Fibroblast of pulmonary artery (primary cell): ENCODE measurements around the gene MYH3.

Source experiments
- DNase-seq: peaks from one replicate; pipeline ENCODE4 v3.0.0-alpha.2; 2010; ENCODE audit warnings: low read depth
- H3K4me3 ChIP-seq: replicated peaks from 2 replicates; pipeline ENCODE4 v1.5.1; 2011; ENCODE audit warnings: low read depth, mild to moderate bottlenecking, control low read depth, low read length, moderate library complexity
- CTCF ChIP-seq: IDR thresholded peaks from 2 replicates; pipeline ENCODE4 v1.5.1; 2011; ENCODE audit warnings: mild to moderate bottlenecking, control low read depth, low read length, inconsistent platforms; ENCODE audit errors: missing control alignments

Gene MYH3

GRCh38 chr17:10606110-10606509, 51.0 kb downstream of the MYH3 start:
- no peak overlapping the region for H3K4me3 ChIP-seq
- no peak for TF ChIP-seq CTCF
- DNase-seq, result no peak

- no peak for TF ChIP-seq CTCF
- H3K4me3 ChIP-seq, result no peak overlapping the region
- no peak for DNase-seq
Observed at GRCh38 chr17:10605221-10605783, 51.8 kb downstream of the MYH3 start.

- no peak for DNase-seq
- no peak for TF ChIP-seq CTCF
- H3K4me3 ChIP-seq, result no peak overlapping the region
Observed at GRCh38 chr17:10604521-10604920, 52.6 kb downstream of the MYH3 start.

- no peak overlapping the region for H3K4me3 ChIP-seq
- TF ChIP-seq CTCF, result no peak
- no peak for DNase-seq
Observed at GRCh38 chr17:10603931-10604330, 53.2 kb downstream of the MYH3 start.

- DNase-seq, result peak; percentile 80
- H3K4me3 ChIP-seq, result no peak overlapping the region
Observed at GRCh38 chr17:10600571-10600970, 56.5 kb downstream of the MYH3 start.

GRCh38 chr17:10598621-10599020, 58.5 kb downstream of the MYH3 start:
- DNase-seq, result no peak
- no peak overlapping the region for H3K4me3 ChIP-seq
- TF ChIP-seq CTCF, result no peak

More at GRCh38 chr17:10600571-10600970, 56.5 kb downstream of the MYH3 start:
- no peak for TF ChIP-seq CTCF

- no peak overlapping the region for H3K4me3 ChIP-seq
- no peak for TF ChIP-seq CTCF
- DNase-seq, result no peak
Observed at GRCh38 chr17:10589553-10590145, 67.5 kb downstream of the MYH3 start.
